HG03066 (cell line): ENCODE data around the gene RTN4.
"Not testable (repeated sequence)": the region's sequence is repeated elsewhere in the genome, so short reads cannot be mapped to it uniquely, and the experiment has no call there.

Experiments used
- ATAC-seq: cut with Tn5 transposase; IDR thresholded peaks from one replicate; pipeline ENCODE4 v1.9.1; 2021; ENCODE audit warnings: low read depth; ENCODE audit not compliant: unreplicated experiment

RTN4 gene

GRCh38 chr2:55073000-55073983 lies 23.0 kb upstream of the RTN4 start:
- no peak for ATAC-seq

- ATAC-seq, result no peak
These were observed 13.6 kb upstream of the RTN4 start for GRCh38 chr2:55063713-55064323.

GRCh38 chr2:55063226-55063625 lies 13.0 kb upstream of the RTN4 start:
- no peak for ATAC-seq

DNA sequence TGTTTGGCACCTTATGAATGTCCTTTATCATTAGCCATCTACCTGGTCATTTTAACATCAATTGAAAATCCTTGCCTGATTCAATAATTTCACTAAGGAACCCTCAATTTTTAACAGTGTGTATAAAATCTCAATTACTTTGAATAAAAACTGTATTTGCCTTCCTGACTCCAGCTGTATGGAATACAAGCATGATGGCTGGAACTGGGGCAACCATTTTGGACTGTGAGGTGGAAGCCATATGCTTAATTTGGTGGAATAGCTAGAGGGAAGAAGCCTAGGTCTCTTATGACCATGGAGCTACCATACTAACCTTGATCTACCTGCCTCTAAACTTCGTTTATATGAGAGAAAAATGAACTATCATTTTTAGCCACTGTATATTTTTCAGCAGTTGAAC lies 12.5 kb upstream of the RTN4 start:
- no peak for ATAC-seq

- no peak for ATAC-seq
These were observed 11.5 kb upstream of the RTN4 start for GRCh38 chr2:55061523-55062344.

GRCh38 chr2:55059793-55060192 lies 9.5 kb upstream of the RTN4 start:
- no peak for ATAC-seq

DNA sequence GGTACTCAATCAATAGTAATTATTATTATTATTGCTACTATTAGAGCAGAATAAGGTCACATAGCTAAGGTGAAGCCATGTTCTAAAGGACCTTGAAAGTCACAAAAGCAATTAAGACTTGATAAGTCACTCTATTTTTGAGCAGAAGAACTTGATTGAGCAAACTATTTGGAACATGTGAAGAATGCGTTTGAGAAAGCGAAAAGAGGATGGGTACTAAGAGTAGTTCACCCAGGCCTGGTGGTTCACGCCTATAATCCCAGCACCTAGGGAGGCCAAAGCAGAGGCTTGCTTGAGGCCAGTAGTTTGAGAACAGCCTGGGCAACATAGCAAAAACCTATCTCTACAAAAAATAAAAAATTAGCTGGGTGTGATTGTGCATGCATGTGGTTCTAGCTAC lies 7.2 kb upstream of the RTN4 start:
- no peak for ATAC-seq

- ATAC-seq, result no peak
These were observed 5.8 kb upstream of the RTN4 start for GRCh38 chr2:55056024-55056521.

GRCh38 chr2:55054106-55054875 lies 4.0 kb upstream of the RTN4 start:
- ATAC-seq, result peak; percentile 26

DNA sequence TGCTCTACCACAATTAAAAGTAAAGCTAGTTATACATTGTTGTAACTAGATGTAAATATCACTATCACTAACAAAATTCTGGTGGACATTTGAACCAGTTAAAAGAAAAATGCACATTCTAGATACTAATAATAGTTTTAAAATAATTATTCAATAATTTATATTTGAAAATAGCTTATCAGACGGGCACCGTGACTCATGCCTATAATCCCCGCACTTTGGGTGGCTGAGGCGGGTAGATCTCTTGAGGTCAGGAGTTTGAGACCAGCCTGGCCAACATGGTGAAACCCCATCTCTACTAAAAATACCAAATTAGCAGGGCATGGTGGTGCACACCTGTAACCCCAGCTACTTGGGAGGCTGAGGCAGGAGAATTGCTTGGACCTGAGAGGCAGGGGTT lies 3.0 kb upstream of the RTN4 start:
- ATAC-seq, result not testable (repeated sequence)

- ATAC-seq, result no peak
These were observed 2.1 kb upstream of the RTN4 start for GRCh38 chr2:55052129-55053061.

DNA sequence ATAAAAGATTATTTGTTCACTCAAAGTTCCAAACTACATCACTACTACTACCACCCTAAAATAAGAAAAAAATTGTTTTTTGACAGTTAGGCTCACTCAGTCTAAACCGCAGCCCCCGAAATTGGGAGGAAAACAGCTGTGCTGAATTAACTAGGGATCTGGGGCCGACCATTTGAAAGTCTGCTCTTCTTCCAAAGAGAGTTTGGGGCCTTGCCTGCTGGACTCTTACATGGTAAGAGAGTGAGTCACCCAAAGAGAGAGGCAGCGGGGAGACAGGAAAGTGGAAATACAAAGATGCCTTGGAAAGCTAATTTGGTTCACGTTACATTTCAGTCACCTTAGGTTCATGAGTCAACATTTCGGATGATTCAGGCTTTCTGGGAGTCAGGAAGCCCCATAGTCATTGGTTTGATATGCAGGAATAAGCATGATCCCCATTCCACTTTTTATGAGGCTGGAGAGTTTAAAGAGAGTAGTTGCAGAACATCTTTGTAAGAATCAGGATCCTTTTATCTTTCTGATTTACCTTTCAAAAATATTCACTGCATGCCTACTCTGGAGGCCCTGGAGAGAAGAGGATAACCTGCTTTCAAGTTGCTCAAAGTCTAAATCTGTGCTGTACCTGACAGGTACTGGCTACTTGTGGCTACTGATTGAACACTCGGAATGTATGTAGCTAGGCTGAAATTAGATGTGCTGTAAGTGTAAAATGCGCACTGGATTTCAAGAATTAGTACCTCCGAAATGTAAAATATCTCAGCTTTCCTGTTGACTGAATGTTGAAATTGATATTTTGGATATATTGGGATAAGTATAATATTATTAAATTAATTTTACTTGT lies 995 bp upstream of the RTN4 start:
- no peak for ATAC-seq

DNA sequence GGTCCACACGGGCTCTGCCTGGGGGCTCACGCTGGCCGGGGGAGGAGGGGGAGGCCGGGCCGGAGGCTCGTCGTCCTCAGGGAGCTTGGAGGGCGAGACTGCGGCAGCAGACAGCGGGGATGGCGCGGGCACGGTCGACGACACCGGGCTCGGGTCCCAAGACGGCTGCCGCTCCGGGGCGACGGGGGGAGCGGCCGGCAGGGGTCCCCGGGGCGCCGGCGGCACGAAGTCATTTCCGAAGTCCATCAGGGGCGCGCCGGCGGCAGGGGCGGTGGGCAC lies 491 bp downstream of the RTN4 start:
- no peak for ATAC-seq

GRCh38 chr2:55049043-55049820 lies 1.0 kb downstream of the RTN4 start:
- no peak for ATAC-seq

DNA sequence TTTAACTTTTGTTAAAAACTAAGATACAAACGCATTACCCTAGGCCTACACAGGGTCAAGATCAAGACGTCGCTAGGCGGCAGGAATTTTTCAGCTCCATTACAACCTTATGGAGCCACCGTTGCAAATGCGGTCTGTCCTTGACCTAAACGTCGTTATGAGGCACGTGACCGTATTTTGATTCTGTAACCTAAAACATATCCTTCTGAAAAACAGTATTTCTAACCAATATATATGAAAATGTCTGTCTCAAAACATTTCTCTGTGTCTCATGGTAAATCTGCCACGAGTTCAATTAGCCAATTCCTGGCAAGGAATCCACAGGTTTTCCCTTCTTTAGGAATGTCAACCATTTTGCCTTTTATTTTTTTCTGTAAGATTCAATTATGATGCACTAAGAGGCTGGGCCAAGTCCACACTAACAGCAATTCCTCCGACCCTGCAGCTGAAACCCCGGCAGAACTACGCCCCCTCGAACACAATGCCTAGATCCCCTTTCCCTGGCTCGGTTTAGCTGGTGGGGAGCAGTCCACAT lies 1.7 kb downstream of the RTN4 start:
- no peak for ATAC-seq

GRCh38 chr2:55047677-55048299 lies 2.5 kb downstream of the RTN4 start:
- ATAC-seq, result no peak

- no peak for ATAC-seq
These were observed 4.5 kb downstream of the RTN4 start for GRCh38 chr2:55045780-55046179.
